WTC11 (cell line): ENCODE data around the gene ATAD2B.

Experiments used
- ATF6 ChIP-seq: sonication (generic); formaldehyde crosslinking; IDR thresholded peaks from 2 replicates; pipeline ENCODE4 v1.8.1; 2023; ENCODE audit warnings: mild to moderate bottlenecking, missing genetic modification reagents
- CTCF ChIP-seq: fragments of 200-600 bp; IDR thresholded peaks from 2 replicates; pipeline ENCODE4 v1.8.0; 2022; ENCODE audit warnings: antibody characterized with exemption
- JUN ChIP-seq: sonication (generic); formaldehyde crosslinking; IDR thresholded peaks from 2 replicates; pipeline ENCODE4 v1.8.0; 2023; ENCODE audit warnings: mild to moderate bottlenecking, missing genetic modification reagents
- SMAD4 ChIP-seq: sonication (generic); formaldehyde crosslinking; IDR thresholded peaks from 2 replicates; pipeline ENCODE4 v1.8.0; 2022; ENCODE audit warnings: mild to moderate bottlenecking, missing genetic modification reagents
- TEAD1 ChIP-seq: sonication (generic); formaldehyde crosslinking; IDR thresholded peaks from 2 replicates; pipeline ENCODE4 v1.8.0; 2022; ENCODE audit warnings: mild to moderate bottlenecking, missing genetic modification reagents
- ZNF416 ChIP-seq: fragments of 250-450 bp; sonication (Bioruptor Pico); IDR thresholded peaks from 2 replicates; pipeline ENCODE4 v1.9.0; 2021; ENCODE audit warnings: mild to moderate bottlenecking, inconsistent platforms
- ZNF423 ChIP-seq: fragments of 250-450 bp; sonication (Bioruptor Pico); IDR thresholded peaks from 2 replicates; pipeline ENCODE4 v2.1.2; 2022; ENCODE audit warnings: mild to moderate bottlenecking, moderate library complexity
- TF ChIP-seq, protein P1 (sequence below): sonication (generic); formaldehyde crosslinking; IDR thresholded peaks from 2 replicates; pipeline ENCODE4 v1.8.1; 2022; ENCODE audit warnings: low read depth, missing genetic modification reagents, borderline replicate concordance

- TF ChIP-seq CTCF: no peak
- TF ChIP-seq, protein P1, sequence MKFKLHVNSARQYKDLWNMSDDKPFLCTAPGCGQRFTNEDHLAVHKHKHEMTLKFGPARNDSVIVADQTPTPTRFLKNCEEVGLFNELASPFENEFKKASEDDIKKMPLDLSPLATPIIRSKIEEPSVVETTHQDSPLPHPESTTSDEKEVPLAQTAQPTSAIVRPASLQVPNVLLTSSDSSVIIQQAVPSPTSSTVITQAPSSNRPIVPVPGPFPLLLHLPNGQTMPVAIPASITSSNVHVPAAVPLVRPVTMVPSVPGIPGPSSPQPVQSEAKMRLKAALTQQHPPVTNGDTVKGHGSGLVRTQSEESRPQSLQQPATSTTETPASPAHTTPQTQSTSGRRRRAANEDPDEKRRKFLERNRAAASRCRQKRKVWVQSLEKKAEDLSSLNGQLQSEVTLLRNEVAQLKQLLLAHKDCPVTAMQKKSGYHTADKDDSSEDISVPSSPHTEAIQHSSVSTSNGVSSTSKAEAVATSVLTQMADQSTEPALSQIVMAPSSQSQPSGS (CRISPR knock-in tag): no peak
- TF ChIP-seq SMAD4: no peak
- no peak for TF ChIP-seq TEAD1 (CRISPR knock-in tag)
- no peak for TF ChIP-seq JUN (CRISPR knock-in tag)
- no peak for TF ChIP-seq ATF6 (CRISPR knock-in tag)
- TF ChIP-seq ZNF423 (CRISPR knock-in tag): no peak
- no peak for TF ChIP-seq ZNF416 (CRISPR knock-in tag)
These were observed 59.5 kb downstream of the ATAD2B start for GRCh38 chr2:23867449-23867848.
